OCI-LY7 (cell line): ENCODE measurements around the gene CAPN5.

Experiments used
- EZH2phosphoT487 ChIP-seq: fragments of 200-600 bp; sonication (generic); IDR thresholded peaks from 2 replicates; pipeline ENCODE4 v1.6.1; 2018; ENCODE audit warnings: low read depth, borderline replicate concordance, mild to moderate bottlenecking, mixed run types, antibody characterized with exemption, low read length, moderate library complexity, mixed read lengths
- TF ChIP-seq, protein P1 (sequence below): fragments of 200-600 bp; sonication (generic); conservative IDR thresholded peaks from 2 replicates; pipeline ENCODE4 v1.5.1; 2014; ENCODE audit warnings: mild to moderate bottlenecking, antibody characterized with exemption, low read length, moderate library complexity, mixed read lengths

DNA sequence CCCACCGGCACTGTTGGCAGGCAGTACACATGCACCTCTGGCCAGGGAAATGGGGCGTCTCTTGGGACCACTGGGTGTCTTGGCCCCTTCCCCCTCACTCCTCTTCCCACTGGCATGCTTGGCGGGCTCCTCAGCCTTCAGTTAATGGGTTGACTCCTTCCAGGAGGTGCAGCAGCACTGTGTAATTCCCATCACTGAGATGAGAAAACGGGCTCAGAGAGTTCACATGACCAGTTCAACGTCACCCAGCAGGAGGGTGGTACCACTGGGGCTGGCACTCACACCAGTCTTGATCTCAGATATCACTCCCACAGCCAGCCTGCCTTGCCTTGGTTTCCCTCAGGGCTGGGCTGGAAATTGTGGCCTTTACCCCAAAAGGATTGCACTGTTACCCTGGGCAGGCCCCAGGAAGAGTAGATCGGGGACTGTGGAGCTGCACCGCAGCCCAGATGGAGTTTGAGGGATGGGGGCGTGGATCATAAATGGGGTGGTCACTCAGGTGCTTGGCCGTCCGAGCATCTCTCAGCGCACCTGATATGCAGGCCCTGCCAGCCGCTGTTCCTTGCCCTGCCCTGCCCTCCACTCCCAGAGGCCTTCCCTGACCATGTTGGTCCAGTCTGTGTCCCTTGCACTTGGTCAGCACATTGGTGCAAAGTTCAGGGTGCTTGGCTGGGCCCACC is 16.9 kb downstream of the CAPN5 start:
- TF ChIP-seq, protein P1, sequence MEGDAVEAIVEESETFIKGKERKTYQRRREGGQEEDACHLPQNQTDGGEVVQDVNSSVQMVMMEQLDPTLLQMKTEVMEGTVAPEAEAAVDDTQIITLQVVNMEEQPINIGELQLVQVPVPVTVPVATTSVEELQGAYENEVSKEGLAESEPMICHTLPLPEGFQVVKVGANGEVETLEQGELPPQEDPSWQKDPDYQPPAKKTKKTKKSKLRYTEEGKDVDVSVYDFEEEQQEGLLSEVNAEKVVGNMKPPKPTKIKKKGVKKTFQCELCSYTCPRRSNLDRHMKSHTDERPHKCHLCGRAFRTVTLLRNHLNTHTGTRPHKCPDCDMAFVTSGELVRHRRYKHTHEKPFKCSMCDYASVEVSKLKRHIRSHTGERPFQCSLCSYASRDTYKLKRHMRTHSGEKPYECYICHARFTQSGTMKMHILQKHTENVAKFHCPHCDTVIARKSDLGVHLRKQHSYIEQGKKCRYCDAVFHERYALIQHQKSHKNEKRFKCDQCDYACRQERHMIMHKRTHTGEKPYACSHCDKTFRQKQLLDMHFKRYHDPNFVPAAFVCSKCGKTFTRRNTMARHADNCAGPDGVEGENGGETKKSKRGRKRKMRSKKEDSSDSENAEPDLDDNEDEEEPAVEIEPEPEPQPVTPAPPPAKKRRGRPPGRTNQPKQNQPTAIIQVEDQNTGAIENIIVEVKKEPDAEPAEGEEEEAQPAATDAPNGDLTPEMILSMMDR: no peak
- no peak for TF ChIP-seq EZH2phosphoT487
